GM21515 (cell line): ENCODE data around the gene SNX21.
"Not testable (repeated sequence)": the region's sequence is repeated elsewhere in the genome, so short reads cannot be mapped to it uniquely, and the experiment has no call there.

Experiments used
- ATAC-seq: cut with Tn5 transposase; IDR thresholded peaks from one replicate; pipeline ENCODE4 v1.9.1; 2021; ENCODE audit not compliant: unreplicated experiment

SNX21 gene

DNA sequence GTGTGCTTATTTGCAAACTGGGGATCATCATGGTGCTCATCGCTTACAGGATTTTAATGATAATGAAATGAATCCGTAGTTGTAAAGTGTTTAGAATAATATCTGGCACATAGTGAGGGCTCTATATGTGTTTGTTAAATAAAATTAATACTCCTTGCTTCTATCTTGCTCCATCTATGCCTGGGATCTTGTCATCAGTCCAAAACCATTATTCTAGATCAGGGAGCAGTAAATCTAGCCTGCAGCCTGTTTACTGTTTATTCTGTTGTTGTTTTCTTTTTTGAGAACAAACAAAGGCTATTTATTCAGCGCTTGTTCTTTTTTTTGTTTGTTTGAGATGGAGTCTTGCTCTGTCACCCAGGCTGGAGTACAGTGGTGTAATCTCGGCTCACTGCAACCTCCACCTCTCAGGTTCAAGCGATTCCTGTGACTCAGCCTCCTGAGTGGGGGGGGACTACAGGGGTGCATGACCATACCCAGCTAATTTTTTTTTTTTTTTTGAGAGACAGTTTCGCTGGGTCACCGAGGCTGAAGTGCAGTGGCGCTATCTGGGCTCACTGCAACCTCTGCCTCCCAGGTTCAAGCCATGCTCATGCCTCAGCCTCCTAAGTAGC, 15.5 kb downstream of the SNX21 start:
- no peak for ATAC-seq

DNA sequence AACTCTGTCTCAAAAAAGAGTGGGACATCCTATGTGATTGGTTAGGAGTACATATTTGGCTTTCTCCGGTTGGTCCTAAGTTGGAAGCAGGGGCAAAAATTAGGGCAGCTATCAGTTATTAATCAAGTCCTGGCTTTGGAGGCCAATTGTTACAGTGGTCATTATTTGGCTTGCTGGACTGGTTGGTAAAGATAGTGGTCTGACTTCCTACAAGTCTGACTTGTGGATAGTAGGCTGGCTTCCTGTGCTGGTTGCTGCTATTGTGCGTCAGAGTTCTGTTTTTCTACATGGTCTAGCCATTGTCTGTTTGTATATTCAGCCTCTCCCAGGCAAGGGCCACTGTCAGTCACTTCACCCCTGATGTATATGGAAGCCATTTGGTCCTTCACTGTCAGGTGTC, 16.6 kb downstream of the SNX21 start:
- no peak for ATAC-seq

DNA sequence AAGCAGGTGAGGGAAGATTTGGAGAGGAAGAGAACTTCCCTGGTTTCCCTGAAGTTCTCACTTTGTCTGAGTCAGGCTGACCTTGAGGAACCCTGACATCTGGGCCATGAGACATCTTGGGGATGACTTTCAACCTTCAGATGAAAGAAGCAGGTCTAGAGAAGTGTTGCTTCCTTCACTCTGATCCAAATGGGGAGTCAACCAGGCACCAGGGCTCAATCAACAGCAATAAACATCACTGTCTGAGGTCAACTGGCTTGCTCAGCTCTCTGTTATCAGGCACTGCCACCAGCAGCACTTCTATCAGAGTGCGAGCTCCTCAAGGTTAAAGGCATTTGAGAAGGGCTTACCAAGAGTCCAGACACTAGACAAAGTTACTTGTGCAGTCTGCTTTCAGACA, 17.3 kb downstream of the SNX21 start:
- ATAC-seq = no peak

DNA sequence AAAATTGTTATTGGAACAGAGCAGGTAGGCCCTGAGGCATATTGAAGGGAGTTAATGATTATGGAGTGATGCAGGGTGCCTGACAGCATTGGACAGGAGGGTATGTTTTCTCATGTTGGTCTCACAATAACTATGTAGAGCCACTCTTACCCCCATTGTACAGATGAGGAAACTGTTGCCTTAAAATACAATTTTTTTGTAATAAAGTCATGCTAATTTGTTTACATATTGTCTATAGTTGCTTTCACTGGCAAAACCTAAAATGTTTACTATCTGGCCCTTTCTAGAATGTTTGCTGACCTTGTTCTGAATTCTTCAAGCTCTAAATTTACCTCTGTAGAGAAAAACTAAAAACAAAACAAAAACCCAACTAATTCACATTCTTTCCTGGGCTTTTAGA, 17.9 kb downstream of the SNX21 start:
- ATAC-seq = no peak

DNA sequence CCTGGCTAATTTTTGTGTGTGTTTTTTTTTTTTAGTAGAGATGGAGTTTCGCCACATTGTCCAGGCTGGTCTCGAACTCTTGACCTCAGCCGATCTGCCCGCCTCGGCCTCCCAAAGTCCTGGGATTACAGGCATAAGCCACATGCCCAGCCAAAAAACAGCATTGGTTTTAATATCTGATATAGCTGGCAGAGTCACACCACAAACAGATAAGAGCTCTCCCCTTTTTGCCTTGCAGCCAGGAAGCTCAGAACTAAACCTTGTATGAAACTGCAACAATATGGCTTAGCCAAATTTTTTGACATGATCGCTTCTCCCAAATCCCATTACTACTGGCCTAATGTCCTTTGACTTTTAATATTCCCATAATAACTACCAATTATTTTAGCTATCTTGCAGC, 18.7 kb downstream of the SNX21 start:
- ATAC-seq = no peak

DNA sequence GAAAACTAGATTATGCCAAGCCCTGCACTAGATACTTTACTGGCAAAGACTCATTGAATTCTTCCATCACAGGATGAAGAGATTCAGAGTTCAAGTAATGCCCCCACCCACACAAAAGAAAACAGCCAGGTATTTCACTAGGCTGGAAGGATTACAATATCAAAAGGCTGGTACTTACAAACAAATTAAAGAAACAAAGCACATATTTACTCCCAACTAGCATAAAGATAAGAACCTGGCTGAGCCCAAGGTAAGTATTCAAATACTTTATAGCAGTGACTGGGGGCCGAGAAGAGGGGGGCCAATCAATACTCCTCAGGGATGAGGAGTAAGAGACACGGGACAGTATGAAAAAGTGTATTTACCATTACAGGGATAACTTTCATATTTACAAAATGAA, 19.9 kb downstream of the SNX21 start:
- ATAC-seq = no peak

DNA sequence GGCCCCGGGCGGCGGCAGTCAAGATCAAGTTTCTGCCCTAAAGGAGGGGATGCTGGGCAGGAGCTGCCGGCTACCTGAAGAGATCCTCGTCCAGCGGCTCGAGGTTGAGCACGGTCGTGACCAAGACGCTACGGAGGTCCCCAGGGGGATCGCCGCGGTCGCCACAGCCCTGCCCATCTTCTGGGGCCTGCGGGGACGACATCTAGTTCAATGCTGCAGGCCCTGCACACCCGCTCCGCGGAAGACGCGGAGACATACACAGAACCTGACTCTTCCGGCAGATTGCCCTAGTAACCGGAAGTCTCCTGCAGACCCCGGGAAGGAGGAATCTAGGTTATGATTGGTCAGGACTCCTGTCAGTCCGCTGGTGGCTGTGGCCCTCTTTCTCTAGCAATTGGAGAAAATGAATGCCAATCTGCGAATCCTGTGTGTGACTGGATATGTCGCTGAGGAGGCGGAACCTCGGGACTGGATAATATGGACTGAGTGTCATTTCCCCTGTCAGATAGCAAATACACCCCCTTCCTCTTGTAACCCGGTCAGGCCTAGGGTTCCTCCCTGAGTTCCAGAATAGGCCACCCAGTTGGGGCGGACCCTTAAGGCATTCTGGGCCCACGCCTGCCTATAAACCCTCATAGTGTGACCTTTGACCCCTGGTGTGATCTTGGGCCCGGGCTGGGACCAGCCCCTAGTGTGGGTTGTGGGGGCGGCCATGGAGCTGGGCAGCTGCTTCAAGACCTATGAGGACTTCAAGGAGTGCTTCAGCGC, 23.7 kb downstream of the SNX21 start, which contains the start of the genes ACOT8 and ZSWIM3:
Gene ACOT8 (minus strand): TSS at position 279 of the 768 bp plus-strand sequence. CDS start 77 bp downstream, at position 202.
Gene ZSWIM3 (plus strand): TSS at position 501 of the 768 bp plus-strand sequence. CDS start 212 bp downstream, at position 713.
- peak; percentile 93 for ATAC-seq

DNA sequence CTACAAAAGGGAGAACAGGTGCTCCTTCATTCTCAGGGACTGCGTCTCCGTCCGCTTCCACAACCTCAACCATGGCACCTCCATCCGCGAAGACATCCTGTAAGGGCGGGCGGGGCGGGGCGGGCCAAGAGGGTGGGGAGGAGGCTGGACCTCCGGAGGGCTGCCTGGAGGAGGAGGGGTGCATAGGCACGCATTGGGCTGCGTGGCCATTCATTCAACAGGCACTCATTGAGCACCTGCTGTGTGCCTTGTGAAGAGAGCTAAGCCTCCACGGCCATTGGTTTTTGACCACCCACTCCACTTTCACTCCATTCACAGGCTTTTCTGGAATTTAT, 24.2 kb downstream of the SNX21 start:
- peak; percentile 30 for ATAC-seq

DNA sequence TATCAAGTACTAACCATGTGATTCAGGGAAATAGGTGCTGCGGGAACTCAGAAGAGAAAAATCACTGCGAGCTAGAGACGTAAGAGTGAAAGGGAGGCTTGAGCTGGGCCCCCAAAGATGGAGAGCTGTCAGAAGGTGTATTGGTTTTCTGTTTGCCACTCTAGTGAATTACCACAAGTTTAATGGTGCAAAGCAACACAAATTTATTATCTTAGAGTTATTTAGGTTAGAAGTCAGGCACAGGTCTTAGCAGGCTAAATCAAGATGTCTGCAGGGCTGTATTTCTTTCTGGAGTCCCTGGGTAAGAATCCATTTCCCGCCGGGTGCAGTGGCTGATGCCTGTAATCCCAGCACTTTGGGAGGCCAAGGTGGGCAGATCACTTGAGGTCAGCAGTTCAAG, 26.3 kb downstream of the SNX21 start:
- no peak for ATAC-seq

DNA sequence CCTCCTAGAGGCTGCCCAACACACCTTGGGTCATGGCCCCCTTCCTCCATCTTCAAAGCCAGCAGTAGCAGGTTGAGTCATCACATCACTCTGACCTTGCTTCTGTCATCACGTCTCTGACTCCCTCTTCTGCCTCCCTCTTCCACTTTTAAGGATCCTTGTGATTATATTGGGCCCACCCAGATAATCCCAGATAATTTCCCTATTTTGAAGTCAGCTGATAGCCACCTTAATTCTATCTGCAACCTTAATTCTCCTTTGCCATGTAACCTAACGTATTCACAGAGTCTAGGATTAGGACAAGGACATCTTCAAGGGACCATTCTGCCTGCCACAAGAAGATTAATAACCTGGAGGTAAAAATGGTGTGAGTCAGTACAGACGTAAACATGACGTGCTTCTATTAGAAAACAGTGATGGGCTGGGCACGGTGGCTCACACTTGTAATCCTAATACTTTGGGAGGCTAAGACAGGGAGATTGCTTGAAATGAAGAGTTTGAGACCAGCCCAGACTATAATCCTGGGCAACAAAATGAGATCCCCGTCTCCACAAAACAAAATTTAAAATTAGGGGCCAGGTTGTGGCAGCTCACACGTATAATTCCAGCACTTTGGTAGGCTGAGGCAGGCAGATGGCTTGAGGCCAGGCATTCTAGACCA, 27.1 kb downstream of the SNX21 start:
- no peak for ATAC-seq

DNA sequence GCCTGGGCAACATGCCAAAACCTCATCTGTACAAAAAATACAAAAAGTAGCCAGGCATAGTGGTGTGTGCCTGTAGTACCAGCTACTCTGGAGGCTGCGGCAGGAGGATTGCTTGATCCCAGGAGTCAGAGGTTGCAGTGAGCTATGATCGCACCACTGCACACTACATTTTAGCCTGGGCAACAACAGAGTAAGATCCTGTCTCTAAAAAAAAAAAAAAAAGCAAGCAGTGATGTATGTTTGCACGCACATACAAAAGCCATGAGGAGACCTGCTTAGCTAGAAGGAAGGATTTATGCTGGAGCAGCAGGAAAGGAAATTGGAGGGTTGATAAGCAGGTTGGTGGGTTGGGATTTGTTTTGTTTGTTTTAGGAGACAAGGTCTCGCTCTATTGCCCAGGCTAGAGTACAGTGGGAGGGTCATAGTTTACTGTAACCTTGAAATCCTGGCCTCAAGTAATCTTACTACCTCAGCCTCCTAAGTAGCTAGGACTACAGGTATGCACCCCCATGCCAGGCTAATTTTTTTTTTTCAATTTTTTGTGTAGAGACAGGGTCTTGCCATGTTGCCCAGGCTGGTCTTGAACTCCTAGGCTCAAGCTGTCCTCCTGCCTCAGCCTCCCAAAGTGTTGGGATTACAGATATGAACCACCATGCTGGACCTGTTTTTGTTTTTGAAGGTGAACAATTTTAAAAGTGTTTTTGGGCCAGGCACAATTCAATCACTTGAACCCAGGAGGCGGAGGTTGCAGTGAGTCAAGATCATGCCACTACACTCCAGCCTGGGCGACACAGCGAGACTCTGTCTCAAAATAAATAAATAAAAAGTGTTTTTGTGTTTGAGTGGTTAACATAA, 27.8 kb downstream of the SNX21 start:
- no peak for ATAC-seq

DNA sequence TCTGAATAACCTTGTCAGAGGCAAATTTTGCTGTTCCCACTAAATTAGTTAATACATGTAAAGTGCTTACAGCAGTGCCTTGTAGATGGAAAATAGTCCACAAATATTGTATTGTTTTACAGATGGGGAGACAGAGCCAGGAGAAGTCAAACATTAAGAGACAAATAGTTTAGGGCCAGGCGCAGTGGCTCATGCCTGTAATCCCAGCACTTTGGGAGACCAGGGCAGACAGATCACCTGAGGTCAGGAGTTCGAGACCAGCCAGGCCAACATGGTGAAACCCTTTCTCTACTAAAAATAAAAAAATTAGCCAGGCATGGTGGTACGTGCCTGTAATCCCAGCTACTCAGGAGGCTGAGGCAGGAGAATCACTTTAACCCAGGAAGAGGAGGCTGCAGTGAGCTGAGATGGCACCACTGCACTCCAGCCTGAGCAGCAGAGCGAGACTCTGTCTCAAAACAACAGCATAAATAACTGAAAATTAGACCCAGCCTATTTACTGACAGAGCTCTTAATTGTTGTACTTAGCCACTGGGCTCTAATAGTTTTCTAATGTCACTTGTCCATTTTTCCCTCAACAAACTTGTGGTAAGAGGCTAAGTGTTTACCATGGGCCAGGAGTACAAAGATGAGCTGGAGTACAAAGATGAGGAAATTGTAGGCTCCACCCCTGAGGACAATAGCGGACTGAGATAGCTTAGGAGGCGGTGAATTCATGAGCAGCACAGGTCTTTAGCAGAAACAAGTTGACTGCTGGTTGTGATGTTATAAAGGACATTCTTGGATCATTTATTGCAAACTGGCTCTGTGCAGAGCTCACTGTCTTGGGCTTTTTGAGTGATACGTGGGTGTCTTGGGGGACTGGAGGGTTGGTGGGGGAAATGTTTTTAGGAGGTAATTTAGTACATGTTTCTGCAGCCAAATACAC, 30.2 kb downstream of the SNX21 start:
- no peak for ATAC-seq

DNA sequence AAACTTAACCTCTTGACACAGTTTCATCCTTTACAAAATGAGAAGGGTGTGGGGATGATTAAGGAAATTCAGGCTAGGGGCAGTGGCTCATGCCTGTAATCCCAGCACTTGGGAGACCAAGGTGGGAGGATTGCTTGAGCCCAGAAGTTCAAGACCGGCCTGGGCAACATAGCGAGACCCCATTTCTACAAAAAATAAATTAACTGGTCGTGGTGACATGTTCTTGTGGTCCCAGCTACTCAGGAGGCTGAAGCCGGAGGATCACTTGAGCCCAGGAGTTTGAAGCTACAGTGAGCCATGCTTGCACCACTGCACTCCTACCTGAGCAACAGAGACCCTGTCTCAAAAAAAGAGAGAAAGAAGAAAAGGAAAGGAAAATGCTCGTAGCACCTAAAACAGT, 32.9 kb downstream of the SNX21 start:
- no peak for ATAC-seq

DNA sequence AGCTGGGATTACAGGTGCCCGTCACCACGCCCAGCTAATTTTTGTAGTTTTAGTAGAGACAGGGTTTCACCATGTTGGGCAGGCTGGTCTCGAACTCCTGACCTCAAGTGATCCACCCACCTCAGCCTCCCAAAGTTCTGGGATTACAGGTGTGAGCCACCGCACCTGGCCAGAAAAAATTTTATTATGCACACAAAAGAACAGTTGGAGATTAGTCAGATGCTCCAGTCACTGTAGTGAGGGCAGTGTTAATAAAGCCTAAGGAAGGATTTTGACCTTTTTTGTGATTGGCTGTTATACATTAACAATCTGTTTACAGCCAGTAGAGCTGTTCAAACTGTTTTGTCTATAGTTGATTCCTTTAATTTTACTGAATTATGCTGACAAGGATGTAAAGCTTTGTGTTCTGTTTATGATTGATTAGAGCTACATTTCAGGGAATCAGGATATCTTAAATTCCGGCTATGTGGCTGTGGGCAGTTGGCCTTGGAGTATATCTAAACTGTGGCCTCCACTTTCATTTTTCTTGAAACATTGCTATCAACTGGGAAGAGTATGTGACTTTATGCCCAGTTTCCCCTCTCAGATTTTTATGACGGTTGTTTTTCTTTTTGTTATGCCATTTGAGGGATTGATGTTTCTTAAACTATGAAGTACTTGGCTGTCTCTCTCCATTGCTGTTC, 33.7 kb downstream of the SNX21 start:
- no peak for ATAC-seq

DNA sequence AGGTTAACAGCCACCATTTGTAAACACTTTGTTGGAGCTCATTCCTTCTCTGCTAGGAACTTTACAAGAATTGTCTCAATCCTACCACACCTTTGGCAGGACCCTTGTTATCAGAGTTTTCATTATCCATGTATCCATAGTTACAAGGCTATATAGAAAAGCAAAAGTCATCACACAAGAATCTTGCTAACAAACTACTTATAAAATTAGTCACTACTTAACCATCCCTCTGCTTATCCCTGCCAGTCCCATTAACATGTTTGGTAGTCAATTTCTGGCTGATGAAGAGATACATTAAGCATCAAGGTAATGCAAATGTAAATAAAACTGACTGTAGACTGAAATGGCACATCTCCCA, 34.2 kb downstream of the SNX21 start:
- no peak for ATAC-seq

DNA sequence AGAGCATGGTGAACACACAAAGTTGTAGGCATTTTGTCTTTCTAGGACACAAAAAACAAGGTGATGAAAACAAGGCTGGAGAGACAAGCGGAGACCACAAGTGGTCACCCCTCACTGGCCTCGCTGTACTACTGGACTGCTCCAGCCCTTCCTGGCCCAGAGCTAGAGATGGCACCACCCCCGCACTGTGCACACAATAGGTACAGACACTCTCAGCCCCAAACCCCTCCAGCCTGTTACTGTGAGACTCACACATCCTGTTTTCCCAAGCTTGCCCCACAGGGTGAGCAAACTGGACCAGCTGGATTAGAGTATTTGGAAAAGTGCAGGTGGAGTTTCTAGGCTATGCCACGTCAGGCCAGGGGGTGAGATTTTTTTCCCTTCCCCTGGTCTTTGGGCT, 39.0 kb downstream of the SNX21 start:
- no peak for ATAC-seq

DNA sequence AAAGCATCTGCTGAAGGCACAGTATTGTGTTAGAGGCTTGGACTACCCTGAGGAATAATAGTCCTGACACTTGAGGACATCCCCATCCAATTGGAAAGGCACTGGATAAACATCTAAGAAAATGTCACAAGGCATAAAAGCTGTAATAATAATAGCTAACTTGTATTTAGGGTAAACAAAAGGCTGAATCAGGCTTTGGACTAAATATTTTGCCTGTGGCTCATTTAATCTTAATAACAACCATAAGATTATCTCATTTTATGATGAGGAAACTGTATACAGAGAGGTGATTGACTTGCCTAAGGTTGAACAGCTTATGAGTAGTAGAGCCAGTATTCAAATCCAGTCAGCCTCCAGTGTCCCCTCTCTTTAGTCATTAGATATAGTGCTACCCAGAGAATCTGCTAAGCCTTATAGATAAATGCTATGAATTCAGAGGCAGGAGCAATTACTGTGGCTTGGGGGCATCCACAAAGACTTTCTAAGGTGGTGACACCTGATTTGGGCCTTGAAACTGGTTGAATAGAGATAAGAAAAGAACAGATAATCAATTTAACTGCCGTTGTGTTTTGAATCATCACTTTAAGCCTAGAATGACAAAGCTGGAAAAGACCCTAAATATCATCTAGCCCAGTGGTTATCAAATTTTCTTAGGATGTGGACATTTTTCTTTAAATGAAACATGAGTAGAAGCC, 40.0 kb downstream of the SNX21 start:
- ATAC-seq = no peak

DNA sequence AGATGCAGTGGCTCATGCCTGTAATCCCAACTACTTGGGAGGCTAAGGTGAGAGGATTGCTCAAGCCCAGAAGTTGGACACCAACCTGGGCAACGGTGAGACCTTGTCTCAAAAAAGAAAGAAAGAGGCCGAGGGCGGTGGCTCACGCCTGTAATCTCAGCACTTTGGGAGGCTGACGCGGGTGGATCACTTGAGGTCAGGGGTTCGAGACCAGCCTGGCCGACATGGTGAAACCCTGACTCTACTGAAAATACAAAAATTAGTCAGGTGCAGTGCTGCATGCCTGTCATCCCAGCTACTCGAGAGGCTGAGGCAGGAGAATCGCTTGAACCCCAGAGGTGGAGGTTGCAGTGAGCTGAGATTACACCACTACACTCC, 40.5 kb downstream of the SNX21 start:
- not testable (repeated sequence) for ATAC-seq

DNA sequence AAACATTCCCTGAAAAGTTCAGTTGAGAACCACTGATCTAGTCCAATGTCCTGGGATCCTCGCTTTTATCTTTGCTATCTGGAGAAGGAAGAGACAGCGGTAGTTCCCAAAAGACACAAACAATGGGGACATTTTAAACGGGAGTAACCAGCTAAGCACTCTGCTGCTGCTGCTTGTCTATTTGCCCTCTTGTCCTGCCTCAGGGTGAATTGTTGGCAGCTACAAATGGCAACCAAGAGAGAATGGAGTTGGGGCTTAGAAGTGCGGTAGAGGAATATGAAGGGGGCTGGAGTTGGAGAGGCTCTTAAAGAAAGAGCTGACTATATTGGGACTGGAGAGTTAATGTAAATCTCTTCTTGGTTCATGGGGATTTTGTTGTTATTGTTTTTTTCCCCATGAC, 41.0 kb downstream of the SNX21 start:
- no peak for ATAC-seq
